Measurements from ENCODE around the gene KRT26.

DNA sequence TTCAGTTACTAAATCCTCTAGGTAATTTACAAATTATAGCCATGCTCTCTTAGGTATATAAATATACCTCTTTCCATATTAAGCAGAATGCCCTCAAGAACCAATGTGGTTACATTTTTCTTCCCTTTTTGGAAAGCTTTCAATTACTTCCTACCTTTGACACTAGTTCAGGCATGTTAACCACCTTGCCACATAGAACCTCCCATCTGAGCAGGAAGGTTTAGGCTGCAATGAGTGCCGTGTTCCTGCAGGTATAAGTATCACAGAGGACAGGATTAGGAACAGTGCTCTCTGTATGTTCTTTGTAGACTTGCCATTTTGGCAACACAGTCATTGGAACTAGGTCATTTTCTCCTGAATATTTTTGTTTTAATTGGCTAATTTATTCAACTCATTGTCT, 37.0 kb downstream of the KRT26 start:
- TF ChIP-seq, protein P1, sequence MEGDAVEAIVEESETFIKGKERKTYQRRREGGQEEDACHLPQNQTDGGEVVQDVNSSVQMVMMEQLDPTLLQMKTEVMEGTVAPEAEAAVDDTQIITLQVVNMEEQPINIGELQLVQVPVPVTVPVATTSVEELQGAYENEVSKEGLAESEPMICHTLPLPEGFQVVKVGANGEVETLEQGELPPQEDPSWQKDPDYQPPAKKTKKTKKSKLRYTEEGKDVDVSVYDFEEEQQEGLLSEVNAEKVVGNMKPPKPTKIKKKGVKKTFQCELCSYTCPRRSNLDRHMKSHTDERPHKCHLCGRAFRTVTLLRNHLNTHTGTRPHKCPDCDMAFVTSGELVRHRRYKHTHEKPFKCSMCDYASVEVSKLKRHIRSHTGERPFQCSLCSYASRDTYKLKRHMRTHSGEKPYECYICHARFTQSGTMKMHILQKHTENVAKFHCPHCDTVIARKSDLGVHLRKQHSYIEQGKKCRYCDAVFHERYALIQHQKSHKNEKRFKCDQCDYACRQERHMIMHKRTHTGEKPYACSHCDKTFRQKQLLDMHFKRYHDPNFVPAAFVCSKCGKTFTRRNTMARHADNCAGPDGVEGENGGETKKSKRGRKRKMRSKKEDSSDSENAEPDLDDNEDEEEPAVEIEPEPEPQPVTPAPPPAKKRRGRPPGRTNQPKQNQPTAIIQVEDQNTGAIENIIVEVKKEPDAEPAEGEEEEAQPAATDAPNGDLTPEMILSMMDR (IDR thresholded peaks at IDR 0.05; ENCODE audit: poor library complexity, severe bottlenecking) = no peak
- no peak for TF ChIP-seq POLR2AphosphoS5 (IDR thresholded peaks at IDR 0.05)
- TF ChIP-seq, protein P2, sequence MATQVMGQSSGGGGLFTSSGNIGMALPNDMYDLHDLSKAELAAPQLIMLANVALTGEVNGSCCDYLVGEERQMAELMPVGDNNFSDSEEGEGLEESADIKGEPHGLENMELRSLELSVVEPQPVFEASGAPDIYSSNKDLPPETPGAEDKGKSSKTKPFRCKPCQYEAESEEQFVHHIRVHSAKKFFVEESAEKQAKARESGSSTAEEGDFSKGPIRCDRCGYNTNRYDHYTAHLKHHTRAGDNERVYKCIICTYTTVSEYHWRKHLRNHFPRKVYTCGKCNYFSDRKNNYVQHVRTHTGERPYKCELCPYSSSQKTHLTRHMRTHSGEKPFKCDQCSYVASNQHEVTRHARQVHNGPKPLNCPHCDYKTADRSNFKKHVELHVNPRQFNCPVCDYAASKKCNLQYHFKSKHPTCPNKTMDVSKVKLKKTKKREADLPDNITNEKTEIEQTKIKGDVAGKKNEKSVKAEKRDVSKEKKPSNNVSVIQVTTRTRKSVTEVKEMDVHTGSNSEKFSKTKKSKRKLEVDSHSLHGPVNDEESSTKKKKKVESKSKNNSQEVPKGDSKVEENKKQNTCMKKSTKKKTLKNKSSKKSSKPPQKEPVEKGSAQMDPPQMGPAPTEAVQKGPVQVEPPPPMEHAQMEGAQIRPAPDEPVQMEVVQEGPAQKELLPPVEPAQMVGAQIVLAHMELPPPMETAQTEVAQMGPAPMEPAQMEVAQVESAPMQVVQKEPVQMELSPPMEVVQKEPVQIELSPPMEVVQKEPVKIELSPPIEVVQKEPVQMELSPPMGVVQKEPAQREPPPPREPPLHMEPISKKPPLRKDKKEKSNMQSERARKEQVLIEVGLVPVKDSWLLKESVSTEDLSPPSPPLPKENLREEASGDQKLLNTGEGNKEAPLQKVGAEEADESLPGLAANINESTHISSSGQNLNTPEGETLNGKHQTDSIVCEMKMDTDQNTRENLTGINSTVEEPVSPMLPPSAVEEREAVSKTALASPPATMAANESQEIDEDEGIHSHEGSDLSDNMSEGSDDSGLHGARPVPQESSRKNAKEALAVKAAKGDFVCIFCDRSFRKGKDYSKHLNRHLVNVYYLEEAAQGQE (IDR thresholded peaks at IDR 0.05; ENCODE audit: borderline replicate concordance) = no peak
- TF ChIP-seq TAF1 (IDR thresholded peaks at IDR 0.05; ENCODE audit: low read depth) = no peak
- no peak for TF ChIP-seq EP300 (conservative IDR thresholded peaks at IDR 0.05; ENCODE audit: poor library complexity, severe bottlenecking)
- TF ChIP-seq MXI1 (conservative IDR thresholded peaks at IDR 0.05; ENCODE audit: poor library complexity, severe bottlenecking) = no peak
- TF ChIP-seq RAD21 (conservative IDR thresholded peaks at IDR 0.05) = no peak
- TF ChIP-seq SMC3 (conservative IDR thresholded peaks at IDR 0.05; ENCODE audit: poor library complexity) = no peak
- no peak for TF ChIP-seq EZH2 (IDR thresholded peaks at IDR 0.05; ENCODE audit: borderline replicate concordance, insufficient read depth, low read length, poor library complexity, severe bottlenecking)
